ENCODE results near the gene RUSC2. TPM values are rescaled to one million over a fixed set of nuclear protein-coding genes. Genes with fewer than 3 reads are reported as not detected.

The RUSC2 gene
- total RNA-seq, 1 donor from 2014 or later: 20.8 TPM

DNA sequence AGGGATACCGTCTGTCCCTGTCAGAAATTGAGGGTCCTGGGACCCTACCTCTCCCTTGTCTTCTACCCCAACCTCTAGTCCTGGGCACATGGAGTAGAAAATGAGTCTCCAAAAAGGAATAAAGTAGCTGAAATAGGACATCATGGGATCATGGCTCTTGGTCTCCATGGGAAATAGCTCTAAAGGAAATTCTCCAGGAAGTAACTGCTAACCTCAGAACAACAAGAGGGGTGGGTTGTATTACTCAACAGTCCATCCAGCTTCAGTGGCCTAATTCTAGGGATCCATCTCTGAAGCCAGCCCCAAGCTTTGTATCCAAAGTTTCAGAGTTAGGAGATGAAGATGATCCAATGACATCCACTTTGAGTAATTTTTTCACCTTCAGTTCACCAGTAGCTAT is 11.0 kb upstream of the RUSC2 start:
- no peak overlapping the region for H3K4me3 Mint-ChIP-seq (ENCODE audit: low read depth)
- no peak overlapping the region for H3K27ac Mint-ChIP-seq
- no peaks in the 10 kb centered on the region for H3K36me3 Mint-ChIP-seq (ENCODE audit: insufficient read depth)
- TF ChIP-seq, protein P1, sequence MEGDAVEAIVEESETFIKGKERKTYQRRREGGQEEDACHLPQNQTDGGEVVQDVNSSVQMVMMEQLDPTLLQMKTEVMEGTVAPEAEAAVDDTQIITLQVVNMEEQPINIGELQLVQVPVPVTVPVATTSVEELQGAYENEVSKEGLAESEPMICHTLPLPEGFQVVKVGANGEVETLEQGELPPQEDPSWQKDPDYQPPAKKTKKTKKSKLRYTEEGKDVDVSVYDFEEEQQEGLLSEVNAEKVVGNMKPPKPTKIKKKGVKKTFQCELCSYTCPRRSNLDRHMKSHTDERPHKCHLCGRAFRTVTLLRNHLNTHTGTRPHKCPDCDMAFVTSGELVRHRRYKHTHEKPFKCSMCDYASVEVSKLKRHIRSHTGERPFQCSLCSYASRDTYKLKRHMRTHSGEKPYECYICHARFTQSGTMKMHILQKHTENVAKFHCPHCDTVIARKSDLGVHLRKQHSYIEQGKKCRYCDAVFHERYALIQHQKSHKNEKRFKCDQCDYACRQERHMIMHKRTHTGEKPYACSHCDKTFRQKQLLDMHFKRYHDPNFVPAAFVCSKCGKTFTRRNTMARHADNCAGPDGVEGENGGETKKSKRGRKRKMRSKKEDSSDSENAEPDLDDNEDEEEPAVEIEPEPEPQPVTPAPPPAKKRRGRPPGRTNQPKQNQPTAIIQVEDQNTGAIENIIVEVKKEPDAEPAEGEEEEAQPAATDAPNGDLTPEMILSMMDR (IDR thresholded peaks at IDR 0.05; ENCODE audit: unreplicated experiment): no peak
- DNase-seq (ENCODE audit: low spot score, unreplicated experiment): no peak
- H3K4me1 Mint-ChIP-seq (ENCODE audit: low read depth): peaks cover 3% of the 10 kb centered on the region
- peaks cover 7% of the 10 kb centered on the region for H3K27me3 Mint-ChIP-seq
- H3K9me3 Mint-ChIP-seq (ENCODE audit: low read depth): peaks cover 8% of the 10 kb centered on the region

DNA sequence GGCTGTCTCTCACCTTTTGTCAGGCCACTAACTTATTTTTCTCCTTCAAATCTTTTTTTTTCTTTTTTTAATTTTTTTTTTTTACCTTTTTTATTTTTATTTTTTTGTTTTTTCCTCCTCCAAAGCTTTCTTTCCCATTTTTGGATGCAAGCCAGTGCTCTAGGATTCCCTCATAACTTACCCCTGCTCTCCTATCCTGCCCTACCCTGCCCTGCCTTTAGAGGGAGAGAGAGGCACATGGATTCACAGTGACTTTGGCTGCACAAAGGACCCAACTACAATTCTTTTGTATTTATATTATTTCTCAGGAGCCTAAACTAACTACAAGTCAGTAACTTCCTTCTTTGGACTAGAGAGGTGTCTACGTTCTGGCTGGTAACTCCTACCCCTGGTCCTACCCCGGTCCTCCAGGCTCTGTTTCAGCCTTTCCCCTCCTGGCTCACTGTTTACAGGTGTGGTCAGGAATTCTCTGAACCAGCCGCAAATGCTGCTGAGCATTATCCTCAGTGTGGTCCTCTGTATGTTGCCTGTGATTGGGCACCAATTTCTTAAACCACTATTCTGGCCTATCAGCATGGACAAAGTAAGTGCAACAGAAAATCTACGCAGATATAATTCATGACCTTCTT is 8.4 kb upstream of the RUSC2 start:
- TF ChIP-seq, protein P1 (IDR thresholded peaks at IDR 0.05; ENCODE audit: unreplicated experiment): peak; percentile 53
- no peak for DNase-seq (ENCODE audit: low spot score, unreplicated experiment)
- Mint-ChIP-seq H3K27me3 (peaks cover 3% of the 10 kb centered on the region), H3K4me1 (ENCODE audit: low read depth) (peaks cover 3% of the 10 kb centered on the region), H3K4me3 (ENCODE audit: low read depth) (no peak overlapping the region), H3K36me3 (ENCODE audit: insufficient read depth) (no peaks in the 10 kb centered on the region), H3K9me3 (ENCODE audit: low read depth) (peaks cover 6% of the 10 kb centered on the region), H3K27ac (no peak overlapping the region)

DNA sequence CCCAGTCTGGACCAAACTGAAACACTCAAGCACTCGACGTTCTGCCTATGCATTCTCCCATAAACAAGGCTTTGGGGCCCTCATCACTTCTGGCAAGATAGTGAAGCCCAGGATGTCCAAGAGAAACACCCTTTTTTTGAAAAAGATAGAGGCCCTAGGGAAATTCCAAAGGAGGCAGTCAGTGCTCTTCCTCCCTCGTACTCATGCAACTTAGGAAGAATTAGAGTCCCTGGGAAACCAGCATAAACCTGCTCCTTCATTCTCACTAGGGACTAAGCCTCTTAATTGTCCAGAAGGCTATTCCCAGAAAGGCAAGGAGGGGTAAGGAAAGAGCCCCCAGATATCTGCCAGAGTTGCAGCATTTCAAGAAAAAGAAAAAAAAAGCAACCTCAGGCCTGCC is 7.8 kb upstream of the RUSC2 start:
- H3K27ac Mint-ChIP-seq: no peak overlapping the region
- no peaks in the 10 kb centered on the region for H3K36me3 Mint-ChIP-seq (ENCODE audit: insufficient read depth)
- H3K9me3 Mint-ChIP-seq (ENCODE audit: low read depth): peaks cover under 1% of the 10 kb centered on the region
- no peak overlapping the region for H3K4me3 Mint-ChIP-seq (ENCODE audit: low read depth)
- H3K4me1 Mint-ChIP-seq (ENCODE audit: low read depth): peaks cover under 1% of the 10 kb centered on the region
- H3K27me3 Mint-ChIP-seq: peaks cover 3% of the 10 kb centered on the region
- TF ChIP-seq, protein P1 (IDR thresholded peaks at IDR 0.05; ENCODE audit: unreplicated experiment): no peak
- no peak for DNase-seq (ENCODE audit: low spot score, unreplicated experiment)

DNA sequence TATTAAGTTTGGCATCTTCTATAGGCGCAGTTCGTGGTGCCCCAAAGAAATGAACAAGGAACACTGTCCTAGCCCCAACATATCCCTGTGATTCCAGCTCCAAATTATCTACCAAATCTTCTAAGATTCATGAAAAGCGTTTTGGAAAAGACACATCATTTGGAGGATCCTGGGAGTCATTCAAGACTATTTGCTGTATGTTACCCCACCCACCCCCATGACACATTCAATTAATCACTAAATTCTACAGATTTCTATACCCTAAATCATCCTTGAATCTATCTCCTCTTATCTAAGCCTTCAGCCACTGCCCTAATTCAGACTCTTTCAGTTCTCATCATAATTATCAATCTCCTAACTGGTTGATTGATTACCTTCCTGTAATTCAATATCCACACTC is 5.5 kb upstream of the RUSC2 start:
- Mint-ChIP-seq H3K4me3 (ENCODE audit: low read depth) (no peak overlapping the region), H3K27me3 (peaks cover 3% of the 10 kb centered on the region), H3K4me1 (ENCODE audit: low read depth) (peaks cover 7% of the 10 kb centered on the region), H3K9me3 (ENCODE audit: low read depth) (no peaks in the 10 kb centered on the region), H3K36me3 (ENCODE audit: insufficient read depth) (no peaks in the 10 kb centered on the region), H3K27ac (no peak overlapping the region)
- no peak for DNase-seq (ENCODE audit: low spot score, unreplicated experiment)
- TF ChIP-seq, protein P1 (IDR thresholded peaks at IDR 0.05; ENCODE audit: unreplicated experiment): no peak

DNA sequence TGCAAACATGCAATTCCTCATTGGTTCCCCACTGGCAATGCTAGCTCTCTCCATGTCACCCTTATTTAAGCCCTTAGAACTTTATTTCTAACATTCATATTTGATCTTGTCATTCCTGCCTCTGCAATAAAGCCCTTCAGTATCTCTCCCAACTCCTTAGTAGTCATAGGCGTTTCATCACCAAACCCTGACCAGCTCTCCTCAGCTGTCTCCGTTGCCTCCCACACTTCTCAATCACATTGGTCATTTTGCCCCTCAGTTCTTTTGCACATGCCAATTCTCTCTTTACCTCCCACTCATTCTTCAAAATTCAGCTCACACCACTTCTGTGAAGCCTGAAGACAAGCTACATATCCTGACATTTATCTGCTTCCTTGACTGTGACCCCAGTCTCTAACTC is 2.8 kb upstream of the RUSC2 start:
- TF ChIP-seq, protein P1 (IDR thresholded peaks at IDR 0.05; ENCODE audit: unreplicated experiment): no peak

More for the DNA sequence above, 2.8 kb upstream of the RUSC2 start:
- Mint-ChIP-seq H3K4me1 (ENCODE audit: low read depth) (peaks cover 20% of the 10 kb centered on the region), H3K36me3 (ENCODE audit: insufficient read depth) (no peaks in the 10 kb centered on the region), H3K27me3 (no peaks in the 10 kb centered on the region), H3K4me3 (ENCODE audit: low read depth) (no peak overlapping the region), H3K27ac (no peak overlapping the region), H3K9me3 (ENCODE audit: low read depth) (no peaks in the 10 kb centered on the region)
- no peak for DNase-seq (ENCODE audit: low spot score, unreplicated experiment)

Measured in progenitor cell of endocrine pancreas (in vitro differentiated cells).